Activated T-cell treated with anti-CD3 and anti-CD28 coated beads, Interleukin-2, amount 50 U/mL, for 72 hours (primary cell): ENCODE measurements around the gene DHRS11. TPM values are rescaled to one million over a fixed set of nuclear protein-coding genes. Genes with fewer than 3 reads are reported as not detected.

Experiments
- ATAC-seq, 2 donors: fragments of 150-1000 bp; cut with Tn5 transposase; replicated peaks in 1 of 2; 2 replicates each; pipeline ENCODE4 v1.10.0; 2021; ENCODE audit warnings: moderate library complexity in 2 of 2, mild to moderate bottlenecking in 1 of 2
- DNase-seq, 2 donors: peaks; one replicate each; pipeline ENCODE4 v3.0.0; 2021 to 2022; ENCODE audit warnings: mixed read lengths in 1 of 2
- H3K27ac Mint-ChIP-seq: one replicate; pipeline ENCODE4 v1.8.0; 2022; ENCODE audit warnings: mild to moderate bottlenecking, moderate library complexity, mixed read lengths
- H3K27me3 Mint-ChIP-seq: one replicate; pipeline ENCODE4 v1.8.0; 2022; ENCODE audit warnings: low read depth, mixed read lengths
- H3K36me3 Mint-ChIP-seq, 2 donors: one replicate each; pipeline ENCODE4 v1.8.0; 2022; ENCODE audit warnings: mixed read lengths in 2 of 2, mild to moderate bottlenecking in 1 of 2; ENCODE audit not compliant: insufficient read depth in 2 of 2
- H3K4me1 Mint-ChIP-seq: one replicate; pipeline ENCODE4 v1.8.0; 2022; ENCODE audit warnings: low read depth, mixed read lengths
- H3K4me3 Mint-ChIP-seq, 2 donors: one replicate each; pipeline ENCODE4 v1.8.0; 2022; ENCODE audit warnings: mild to moderate bottlenecking in 2 of 2, mixed read lengths in 2 of 2, moderate library complexity in 2 of 2
- H3K9me3 Mint-ChIP-seq, 2 donors: one replicate each; pipeline ENCODE4 v1.8.0; 2022; ENCODE audit warnings: mixed read lengths in 2 of 2
- total RNA-seq, 2 donors: library from RNA; stranded (reverse); gene quantifications; one replicate each; pipeline ENCODE4 v1.2.3, GENCODE V29; 2022

Gene DHRS11
- total RNA-seq, 2 donors from 2014 or later: 10.4 to 14.9 TPM

- Mint-ChIP-seq H3K4me3 (no peak overlapping the region), H3K4me1 (peaks cover 15% of the 10 kb centered on the region), H3K27ac (no peak overlapping the region), H3K9me3 (no peaks in the 10 kb centered on the region), H3K36me3 (peaks cover 0 to 3% of the 10 kb centered on the region in 2 donors), H3K27me3 (no peaks in the 10 kb centered on the region)
- DNase-seq (no peak), ATAC-seq (no peak)
Observed at GRCh38 chr17:36611345-36612072, 19.8 kb downstream of the DHRS11 start.

GRCh38 chr17:36612323-36612722 lies 20.6 kb downstream of the DHRS11 start:
- Mint-ChIP-seq H3K27ac (no peak overlapping the region), H3K36me3 (peaks cover 0 to 3% of the 10 kb centered on the region in 2 donors), H3K27me3 (no peaks in the 10 kb centered on the region), H3K4me3 (no peak overlapping the region), H3K4me1 (peaks cover 15% of the 10 kb centered on the region), H3K9me3 (no peaks in the 10 kb centered on the region)
- ATAC-seq (no peak), DNase-seq (no peak)

- ATAC-seq: no peak
Observed at GRCh38 chr17:36613155-36613554, 21.5 kb downstream of the DHRS11 start.

GRCh38 chr17:36614081-36614480 lies 22.4 kb downstream of the DHRS11 start:
- H3K27ac Mint-ChIP-seq: no peak overlapping the region
- peaks cover under 1% of the 10 kb centered on the region for H3K4me1 Mint-ChIP-seq
- no peaks in the 10 kb centered on the region for H3K9me3 Mint-ChIP-seq
- ATAC-seq (no peak), DNase-seq (no peak)
- no peak overlapping the region for H3K4me3 Mint-ChIP-seq
- H3K27me3 Mint-ChIP-seq: peaks cover 6% of the 10 kb centered on the region
- H3K36me3 Mint-ChIP-seq: no peaks in the 10 kb centered on the region

More at GRCh38 chr17:36613155-36613554, 21.5 kb downstream of the DHRS11 start:
- H3K4me1 Mint-ChIP-seq: peaks cover 10% of the 10 kb centered on the region
- peaks cover 1% of the 10 kb centered on the region for H3K27me3 Mint-ChIP-seq
- DNase-seq: no peak
- H3K9me3 Mint-ChIP-seq: no peaks in the 10 kb centered on the region
- no peak overlapping the region for H3K4me3 Mint-ChIP-seq
- H3K36me3 Mint-ChIP-seq: no peaks in the 10 kb centered on the region
- H3K27ac Mint-ChIP-seq: no peak overlapping the region

- ATAC-seq: no peak
- Mint-ChIP-seq H3K27me3 (peaks cover 6% of the 10 kb centered on the region), H3K4me3 (no peak overlapping the region)
Observed at GRCh38 chr17:36614933-36615332, 23.3 kb downstream of the DHRS11 start.

GRCh38 chr17:36616061-36617029 lies 24.7 kb downstream of the DHRS11 start:
- ATAC-seq (no peak), DNase-seq (no peak)
- Mint-ChIP-seq H3K36me3 (no peaks in the 10 kb centered on the region), H3K27me3 (peaks cover 6% of the 10 kb centered on the region), H3K27ac (no peak overlapping the region), H3K9me3 (no peaks in the 10 kb centered on the region), H3K4me3 (no peak overlapping the region), H3K4me1 (no peaks in the 10 kb centered on the region)

More at GRCh38 chr17:36614933-36615332, 23.3 kb downstream of the DHRS11 start:
- Mint-ChIP-seq H3K36me3 (no peaks in the 10 kb centered on the region), H3K27ac (no peak overlapping the region), H3K9me3 (no peaks in the 10 kb centered on the region), H3K4me1 (no peaks in the 10 kb centered on the region)
- DNase-seq: no peak

GRCh38 chr17:36617773-36618172 lies 26.1 kb downstream of the DHRS11 start:
- Mint-ChIP-seq H3K4me1 (no peaks in the 10 kb centered on the region), H3K36me3 (no peaks in the 10 kb centered on the region), H3K27ac (no peak overlapping the region), H3K27me3 (peaks cover 6% of the 10 kb centered on the region), H3K9me3 (no peaks in the 10 kb centered on the region), H3K4me3 (no peak overlapping the region)
- ATAC-seq (no peak), DNase-seq (no peak)

- no peaks in the 10 kb centered on the region for H3K4me1 Mint-ChIP-seq
- H3K36me3 Mint-ChIP-seq: no peaks in the 10 kb centered on the region
- ATAC-seq (no peak), DNase-seq (no peak)
- no peak overlapping the region for H3K27ac Mint-ChIP-seq
- no peak overlapping the region for H3K4me3 Mint-ChIP-seq
- H3K9me3 Mint-ChIP-seq: no peaks in the 10 kb centered on the region
- peaks cover 3% of the 10 kb centered on the region for H3K27me3 Mint-ChIP-seq
Observed at GRCh38 chr17:36623281-36623680, 31.6 kb downstream of the DHRS11 start.

GRCh38 chr17:36625188-36625587 lies 33.5 kb downstream of the DHRS11 start:
- no peak overlapping the region for H3K27ac Mint-ChIP-seq
- DNase-seq (no peak), ATAC-seq (no peak)
- no peak overlapping the region for H3K4me3 Mint-ChIP-seq
- H3K4me1 Mint-ChIP-seq: no peaks in the 10 kb centered on the region
- no peaks in the 10 kb centered on the region for H3K9me3 Mint-ChIP-seq
- no peaks in the 10 kb centered on the region for H3K36me3 Mint-ChIP-seq
- H3K27me3 Mint-ChIP-seq: no peaks in the 10 kb centered on the region

- no peak for DNase-seq
- H3K36me3 Mint-ChIP-seq: no peaks in the 10 kb centered on the region
- H3K4me3 Mint-ChIP-seq: no peak overlapping the region
- no peaks in the 10 kb centered on the region for H3K4me1 Mint-ChIP-seq
- ATAC-seq: no peak
- H3K9me3 Mint-ChIP-seq: no peaks in the 10 kb centered on the region
- peaks cover under 1% of the 10 kb centered on the region for H3K27me3 Mint-ChIP-seq
- H3K27ac Mint-ChIP-seq: no peak overlapping the region
Observed at GRCh38 chr17:36627101-36627500, 35.4 kb downstream of the DHRS11 start.

GRCh38 chr17:36628576-36628975 lies 36.9 kb downstream of the DHRS11 start:
- ATAC-seq (no peak), DNase-seq (no peak)
- H3K36me3 Mint-ChIP-seq: no peaks in the 10 kb centered on the region
- no peaks in the 10 kb centered on the region for H3K9me3 Mint-ChIP-seq
- H3K4me3 Mint-ChIP-seq: no peak overlapping the region
- H3K27me3 Mint-ChIP-seq: peaks cover 14% of the 10 kb centered on the region
- H3K27ac Mint-ChIP-seq: no peak overlapping the region
- H3K4me1 Mint-ChIP-seq: no peaks in the 10 kb centered on the region

GRCh38 chr17:36629252-36629847 lies 37.7 kb downstream of the DHRS11 start:
- Mint-ChIP-seq H3K36me3 (no peaks in the 10 kb centered on the region), H3K27me3 (peaks cover 14% of the 10 kb centered on the region), H3K9me3 (no peaks in the 10 kb centered on the region), H3K4me3 (no peak overlapping the region), H3K4me1 (no peaks in the 10 kb centered on the region), H3K27ac (no peak overlapping the region)
- peak; percentile 74 to 86 for DNase-seq
- peak; percentile 85 to 88 for ATAC-seq

- no peak overlapping the region for H3K27ac Mint-ChIP-seq
- H3K27me3 Mint-ChIP-seq: peaks cover 16% of the 10 kb centered on the region
- H3K4me3 Mint-ChIP-seq: no peak overlapping the region
- no peaks in the 10 kb centered on the region for H3K36me3 Mint-ChIP-seq
- no peak for ATAC-seq
- H3K9me3 Mint-ChIP-seq: no peaks in the 10 kb centered on the region
- no peaks in the 10 kb centered on the region for H3K4me1 Mint-ChIP-seq
- DNase-seq: no peak
Observed at GRCh38 chr17:36629970-36630502, 38.4 kb downstream of the DHRS11 start.
